ENCODE results near the gene IDH3A.
A peak's percentile ranks its signal among the peaks of the same experiment; 100 is the strongest.

The IDH3A gene

GRCh38 chr15:78149068-78149804 is at the start of gene IDH3A:
Gene IDH3A (plus strand): TSS chr15:78149362. CDS start chr15:78149404, 42 bp downstream.
- DNase-seq: peak; percentile 98 to 100 (median 100)
- intact Hi-C loops (cut with DNase I): no loop called here

GRCh38 chr15:78100886-78101285 is 48.3 kb upstream of the IDH3A start:
- intact Hi-C loops (cut with DNase I): no loop called here
- no peak for DNase-seq

- no peak for DNase-seq
- intact Hi-C loops (cut with DNase I): no loop called here
Observed at GRCh38 chr15:78101423-78102105, 47.6 kb upstream of the IDH3A start.

GRCh38 chr15:78102211-78102610 is 47.0 kb upstream of the IDH3A start:
- intact Hi-C loops (cut with DNase I): no loop called here
- DNase-seq: no peak

GRCh38 chr15:78102741-78103140 is 46.4 kb upstream of the IDH3A start:
- intact Hi-C loops (cut with DNase I): no loop called here
- no peak for DNase-seq

GRCh38 chr15:78103406-78104118 is 45.6 kb upstream of the IDH3A start:
- intact Hi-C loops (cut with DNase I): no loop called here
- peak in 2 of 42 donors; percentile 13 to 42 for DNase-seq

GRCh38 chr15:78104119-78104479 is 45.1 kb upstream of the IDH3A start:
- intact Hi-C loops (cut with DNase I): no loop called here
- no peak for DNase-seq

- no peak for DNase-seq
- intact Hi-C loops (cut with DNase I): no loop called here
Observed at GRCh38 chr15:78104566-78105475, 44.3 kb upstream of the IDH3A start.

- no peak for DNase-seq
- intact Hi-C loops (cut with DNase I): no loop called here
Observed at GRCh38 chr15:78105476-78106241, 43.5 kb upstream of the IDH3A start.

GRCh38 chr15:78107471-78107870 is 41.7 kb upstream of the IDH3A start:
- no peak for DNase-seq
- intact Hi-C loops (cut with DNase I): no loop called here

- DNase-seq: peak; percentile 67 to 91 (median 83)
- intact Hi-C loops (cut with DNase I): loop anchor here (2.0 kb wide), 1 partner anchor 142 kb away; no protein-coding TSS in a partner anchor
Observed at GRCh38 chr15:78108300-78109084, 40.7 kb upstream of the IDH3A start.

- DNase-seq: no peak
- intact Hi-C loops (cut with DNase I): loop anchor here (2.0 kb wide), 1 partner anchor 142 kb away; no protein-coding TSS in a partner anchor
Observed at GRCh38 chr15:78109156-78109555, 40.0 kb upstream of the IDH3A start.

GRCh38 chr15:78110096-78110495 is 39.1 kb upstream of the IDH3A start:
- intact Hi-C loops (cut with DNase I): loop anchor here (5.0 kb wide), 1 partner anchor 132 kb away; no protein-coding TSS in a partner anchor
- DNase-seq: no peak

- no peak for DNase-seq
- intact Hi-C loops (cut with DNase I): loop anchor here (5.0 kb wide), 1 partner anchor 131 kb away; no protein-coding TSS in a partner anchor
Observed at GRCh38 chr15:78110916-78111475, 38.2 kb upstream of the IDH3A start.

- DNase-seq: no peak
- intact Hi-C loops (cut with DNase I): loop anchor here (5.0 kb wide), 1 partner anchor 131 kb away; no protein-coding TSS in a partner anchor
Observed at GRCh38 chr15:78111788-78112187, 37.4 kb upstream of the IDH3A start.

- intact Hi-C loops (cut with DNase I): loop anchor here (5.0 kb wide), 1 partner anchor 130 kb away; no protein-coding TSS in a partner anchor
- no peak for DNase-seq
Observed at GRCh38 chr15:78112551-78112950, 36.6 kb upstream of the IDH3A start.

- DNase-seq: no peak
- intact Hi-C loops (cut with DNase I): no loop called here
Observed at GRCh38 chr15:78120523-78120922, 28.6 kb upstream of the IDH3A start.

Measured in head of caudate nucleus (tissue), 42 donors.